Measurements from ENCODE around the gene ZBTB7C. TPM values are rescaled to one million over a fixed set of nuclear protein-coding genes. Genes with fewer than 3 reads are reported as not detected.

ZBTB7C gene
- total and polyA plus RNA-seq, 10 of the 15 experiments (the other 5 are each of a cell fraction or from before 2014, with no cell fraction given) = under 0.01 to 0.08 (median 0.01) TPM; not detected in 7

- Histone ChIP-seq H4K20me1 (ENCODE audit: control insufficient read depth, insufficient read depth) (no peaks in the 10 kb centered on the region), H3K4me2 (ENCODE audit: control insufficient read depth, insufficient read depth) (no peak overlapping the region), H3K9ac (ENCODE audit: control insufficient read depth, insufficient read depth, low read length) (no peak overlapping the region), H3K4me3 (no peak overlapping the region), H3K36me3 (ENCODE audit: control insufficient read depth in 2 of 2, insufficient read depth in 2 of 2, low read length in 1 of 2) (no peaks in the 10 kb centered on the region), H3K79me2 (ENCODE audit: control insufficient read depth, insufficient read depth, low read length) (no peaks in the 10 kb centered on the region), H3K9me3 (replicated peaks; ENCODE audit: control insufficient read depth, insufficient read depth, low read length) (no peaks in the 10 kb centered on the region), H3K27ac (ENCODE audit: control insufficient read depth, insufficient read depth) (no peak overlapping the region), H2AFZ (ENCODE audit: control insufficient read depth, low read depth, low read length) (no peak overlapping the region), H3K4me1 (ENCODE audit: control insufficient read depth, insufficient read depth, low read length) (no peaks in the 10 kb centered on the region), H3K27me3 (replicated peaks in 1 of 2; ENCODE audit: control insufficient read depth in 2 of 2, insufficient read depth in 2 of 2, low read length in 1 of 2) (no peaks in the 10 kb centered on the region)
- FAIRE-seq (no peak), ATAC-seq (no peak), DNase-seq (ENCODE audit: low read depth, low spot score) (no peak)
- SMC1A ChIA-PET (ENCODE audit: uncharacterized antibody, unreplicated experiment) = no interaction called here
- RAD21 ChIA-PET (ENCODE audit: unreplicated experiment) = no interaction called here
- CTCF ChIA-PET = no interaction called here
- intact Hi-C loops (cut with micrococcal nuclease; ENCODE audit: unreplicated experiment) (no loop called here), in situ Hi-C loops (cut with MboI) (no loop called here)
- no peak for TF ChIP-seq ESRRA (IDR thresholded peaks at IDR 0.05; ENCODE audit: low read length)
- TF ChIP-seq BCL3 (IDR thresholded peaks at IDR 0.05; ENCODE audit: borderline replicate concordance, insufficient read depth, low read depth, low read length, poor library complexity, severe bottlenecking) = no peak
- no peak for TF ChIP-seq ELK1 (IDR thresholded peaks at IDR 0.05; ENCODE audit: low read depth, low read length)
- no peak for TF ChIP-seq NFIC (IDR thresholded peaks at IDR 0.05; ENCODE audit: low read depth, low read length)
- no peak for TF ChIP-seq YBX1 (IDR thresholded peaks at IDR 0.05)
- TF ChIP-seq NFXL1 (IDR thresholded peaks at IDR 0.05; ENCODE audit: borderline replicate concordance) = no peak
- TF ChIP-seq RCOR1 (conservative IDR thresholded peaks at IDR 0.05; ENCODE audit: low read depth, low read length) = no peak
- no peak for TF ChIP-seq ZBTB40 (IDR thresholded peaks at IDR 0.05; ENCODE audit: borderline replicate concordance)
- no peak for TF ChIP-seq PAX5 (IDR thresholded peaks at IDR 0.05; ENCODE audit: borderline replicate concordance, low read depth, low read length)
- no peak for TF ChIP-seq NRF1 (conservative IDR thresholded peaks at IDR 0.05; ENCODE audit: low read depth, low read length)
- no peak for TF ChIP-seq MYC (IDR thresholded peaks at IDR 0.05; ENCODE audit: insufficient read depth, insufficient read length, insufficient replicate concordance, low read length, severe bottlenecking)
- no peak for TF ChIP-seq HDAC2 (IDR thresholded peaks at IDR 0.05)
- TF ChIP-seq MXI1 (IDR thresholded peaks at IDR 0.05; ENCODE audit: low read depth, low read length) = no peak
- no peak for TF ChIP-seq TAF1 (IDR thresholded peaks at IDR 0.05; ENCODE audit: borderline replicate concordance, low read depth, low read length)
- no peak for TF ChIP-seq KLF5 (IDR thresholded peaks at IDR 0.05; ENCODE audit: partially characterized antibody)
- TF ChIP-seq ZBTB11 (CRISPR knock-in tag; IDR thresholded peaks at IDR 0.05) = no peak
- POLR2A ChIA-PET = no interaction called here
- 21% methylated on average over 5 of the region's 5 CpGs for WGBS (ENCODE audit: insufficient coverage, insufficient replicate concordance, low lambda C conversion rate, missing lambda C conversion rate)
- BruUV-seq (replicated peaks) = no TSS peak
Measured at GRCh38 chr18:48249854-48250253, 159.3 kb downstream of the ZBTB7C start.

Data from GM12878 (cell line).